Measurements from ENCODE around the gene MMRN1.

MMRN1 gene, protein sequence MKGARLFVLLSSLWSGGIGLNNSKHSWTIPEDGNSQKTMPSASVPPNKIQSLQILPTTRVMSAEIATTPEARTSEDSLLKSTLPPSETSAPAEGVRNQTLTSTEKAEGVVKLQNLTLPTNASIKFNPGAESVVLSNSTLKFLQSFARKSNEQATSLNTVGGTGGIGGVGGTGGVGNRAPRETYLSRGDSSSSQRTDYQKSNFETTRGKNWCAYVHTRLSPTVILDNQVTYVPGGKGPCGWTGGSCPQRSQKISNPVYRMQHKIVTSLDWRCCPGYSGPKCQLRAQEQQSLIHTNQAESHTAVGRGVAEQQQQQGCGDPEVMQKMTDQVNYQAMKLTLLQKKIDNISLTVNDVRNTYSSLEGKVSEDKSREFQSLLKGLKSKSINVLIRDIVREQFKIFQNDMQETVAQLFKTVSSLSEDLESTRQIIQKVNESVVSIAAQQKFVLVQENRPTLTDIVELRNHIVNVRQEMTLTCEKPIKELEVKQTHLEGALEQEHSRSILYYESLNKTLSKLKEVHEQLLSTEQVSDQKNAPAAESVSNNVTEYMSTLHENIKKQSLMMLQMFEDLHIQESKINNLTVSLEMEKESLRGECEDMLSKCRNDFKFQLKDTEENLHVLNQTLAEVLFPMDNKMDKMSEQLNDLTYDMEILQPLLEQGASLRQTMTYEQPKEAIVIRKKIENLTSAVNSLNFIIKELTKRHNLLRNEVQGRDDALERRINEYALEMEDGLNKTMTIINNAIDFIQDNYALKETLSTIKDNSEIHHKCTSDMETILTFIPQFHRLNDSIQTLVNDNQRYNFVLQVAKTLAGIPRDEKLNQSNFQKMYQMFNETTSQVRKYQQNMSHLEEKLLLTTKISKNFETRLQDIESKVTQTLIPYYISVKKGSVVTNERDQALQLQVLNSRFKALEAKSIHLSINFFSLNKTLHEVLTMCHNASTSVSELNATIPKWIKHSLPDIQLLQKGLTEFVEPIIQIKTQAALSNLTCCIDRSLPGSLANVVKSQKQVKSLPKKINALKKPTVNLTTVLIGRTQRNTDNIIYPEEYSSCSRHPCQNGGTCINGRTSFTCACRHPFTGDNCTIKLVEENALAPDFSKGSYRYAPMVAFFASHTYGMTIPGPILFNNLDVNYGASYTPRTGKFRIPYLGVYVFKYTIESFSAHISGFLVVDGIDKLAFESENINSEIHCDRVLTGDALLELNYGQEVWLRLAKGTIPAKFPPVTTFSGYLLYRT

DNA sequence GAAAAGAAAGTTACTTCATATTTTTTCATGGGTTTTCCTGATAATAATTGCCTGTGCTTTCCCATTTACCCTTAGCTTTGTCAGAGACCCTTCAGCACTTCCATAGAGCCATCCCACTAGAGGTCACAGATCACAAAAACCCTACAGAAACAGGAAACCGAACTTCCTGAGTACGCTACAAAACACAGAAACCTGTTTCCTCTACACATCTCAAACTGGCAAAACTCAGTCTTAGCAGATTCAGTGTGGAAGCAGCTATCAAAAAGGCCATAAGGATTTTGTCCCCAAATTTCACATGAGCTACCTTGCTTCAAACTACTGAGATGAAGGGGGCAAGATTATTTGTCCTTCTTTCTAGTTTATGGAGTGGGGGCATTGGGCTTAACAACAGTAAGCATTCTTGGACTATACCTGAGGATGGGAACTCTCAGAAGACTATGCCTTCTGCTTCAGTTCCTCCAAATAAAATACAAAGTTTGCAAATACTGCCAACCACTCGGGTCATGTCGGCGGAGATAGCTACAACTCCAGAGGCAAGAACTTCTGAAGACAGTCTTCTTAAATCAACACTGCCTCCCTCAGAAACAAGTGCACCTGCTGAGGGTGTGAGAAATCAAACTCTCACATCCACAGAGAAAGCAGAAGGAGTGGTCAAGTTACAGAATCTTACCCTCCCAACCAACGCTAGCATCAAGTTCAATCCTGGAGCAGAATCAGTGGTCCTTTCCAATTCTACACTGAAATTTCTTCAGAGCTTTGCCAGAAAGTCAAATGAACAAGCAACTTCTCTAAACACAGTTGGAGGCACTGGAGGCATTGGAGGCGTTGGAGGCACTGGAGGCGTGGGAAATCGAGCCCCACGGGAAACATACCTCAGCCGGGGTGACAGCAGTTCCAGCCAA lies at the start of gene MMRN1:
MMRN1 (plus strand) TSS at position 206 of the 902 bp plus-strand sequence; CDS start at position 324, 118 bp downstream.
- DNase-seq, result no peak

DNA sequence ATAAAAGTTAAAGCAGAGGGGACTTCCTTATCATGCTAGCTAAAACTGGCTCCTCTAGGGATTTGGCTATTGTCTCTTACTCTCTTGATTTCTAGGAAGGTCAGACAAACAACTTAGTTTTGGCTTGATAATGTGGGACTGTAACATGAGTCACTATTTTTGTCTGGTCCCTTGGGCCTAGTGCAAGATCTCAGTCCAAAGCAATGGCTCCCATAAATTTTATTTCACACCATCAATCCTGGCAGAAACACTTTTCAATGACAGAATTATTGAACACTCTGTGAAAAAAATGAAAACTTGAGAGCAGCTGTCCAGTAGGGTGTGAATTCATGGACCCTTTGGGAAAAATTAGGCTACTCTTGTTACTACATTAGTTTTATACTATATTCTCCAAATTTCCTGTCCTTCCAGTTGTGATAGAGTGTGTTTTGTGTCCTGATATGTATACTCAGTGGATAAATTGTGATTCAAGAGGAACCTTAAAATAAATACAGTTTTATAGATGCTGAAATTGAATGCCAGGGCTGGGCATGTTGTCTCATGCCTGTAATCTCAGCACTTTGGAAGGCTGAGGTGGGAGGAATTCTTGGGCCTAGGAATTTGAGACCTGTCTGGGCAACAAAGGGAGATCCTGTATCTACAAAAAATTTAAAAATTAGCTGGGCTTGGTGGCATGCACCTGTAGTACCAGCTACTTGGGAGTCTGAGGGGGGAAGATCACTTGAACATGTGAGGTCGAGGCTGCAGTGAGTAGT lies 46.9 kb upstream of the MMRN1 start:
- DNase-seq, result no peak

DNA sequence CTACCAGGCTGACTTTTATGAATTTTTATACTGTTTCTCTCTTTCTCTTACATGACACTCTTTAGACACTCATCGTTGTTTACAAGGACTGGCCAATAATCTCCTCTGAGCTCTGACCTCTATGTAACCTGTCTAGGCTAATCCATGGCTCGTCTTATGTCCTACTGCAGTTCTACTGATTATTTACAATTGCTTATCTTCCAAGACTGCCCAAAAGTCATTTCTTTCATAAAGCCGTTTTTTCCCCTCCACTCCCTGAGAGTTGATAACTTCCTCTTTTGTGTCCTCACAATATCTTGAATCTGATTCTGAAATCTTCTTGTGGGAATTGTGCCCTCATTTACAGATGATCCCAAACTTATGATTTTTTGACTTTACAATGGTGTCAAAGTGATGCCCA lies 39.4 kb upstream of the MMRN1 start:
- no peak for DNase-seq

DNA sequence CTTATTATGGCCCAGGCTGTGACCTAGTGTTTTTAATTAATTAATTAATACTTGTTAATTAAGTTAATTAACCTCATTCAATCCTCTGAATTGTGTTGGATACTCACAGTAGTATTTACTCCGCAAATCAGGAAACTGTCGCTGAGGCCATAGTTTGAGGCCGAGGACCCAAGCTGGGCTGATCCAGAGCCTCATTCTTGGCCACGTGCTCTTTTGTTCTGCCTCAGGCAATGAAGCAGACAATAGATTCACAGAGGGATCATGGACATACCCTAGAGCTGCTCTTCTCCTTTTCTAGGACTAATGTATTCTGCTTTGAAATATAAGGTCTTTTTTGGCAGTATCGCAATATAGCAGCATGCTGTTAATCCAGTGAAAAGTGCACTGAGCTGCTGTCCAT lies 33.7 kb upstream of the MMRN1 start:
- DNase-seq, result no peak

DNA sequence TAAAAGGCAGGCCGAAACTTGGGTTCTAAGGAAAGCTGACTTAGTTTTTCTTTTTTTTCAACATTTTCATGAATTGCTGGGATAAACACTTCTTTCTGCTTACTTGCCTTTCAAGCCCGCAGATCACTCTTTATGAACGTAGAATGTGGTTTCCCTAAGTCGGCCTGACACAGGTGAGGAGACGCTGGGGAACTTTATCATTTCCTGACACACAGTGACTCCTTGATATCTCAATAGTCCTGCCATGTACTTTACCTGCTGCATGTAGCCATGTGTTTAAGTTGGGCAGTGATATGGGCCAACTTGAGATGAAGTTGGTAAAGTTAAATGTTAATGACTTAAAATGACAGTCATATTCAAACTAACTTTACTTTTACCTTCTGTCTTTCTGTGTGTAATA lies 31.1 kb upstream of the MMRN1 start:
- DNase-seq, result no peak

DNA sequence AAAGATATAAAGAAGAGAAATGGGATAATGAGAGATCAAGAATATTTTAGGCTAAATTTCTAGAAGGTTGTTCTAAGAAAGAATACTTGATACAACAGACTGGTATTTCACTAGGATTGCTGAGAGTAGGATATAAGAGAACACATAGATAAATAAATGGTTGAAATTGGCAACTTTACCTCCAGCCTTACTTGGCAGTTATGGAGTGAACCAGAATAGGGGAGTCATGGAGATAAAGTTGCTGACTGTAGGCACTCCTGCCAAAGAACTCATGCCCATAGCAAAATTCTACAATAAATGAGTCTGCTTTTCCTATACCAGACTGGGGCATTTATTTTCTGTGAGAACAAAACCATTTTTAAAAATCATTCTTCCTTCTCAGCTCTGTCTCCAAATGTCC lies 26.4 kb upstream of the MMRN1 start:
- no peak for DNase-seq

DNA sequence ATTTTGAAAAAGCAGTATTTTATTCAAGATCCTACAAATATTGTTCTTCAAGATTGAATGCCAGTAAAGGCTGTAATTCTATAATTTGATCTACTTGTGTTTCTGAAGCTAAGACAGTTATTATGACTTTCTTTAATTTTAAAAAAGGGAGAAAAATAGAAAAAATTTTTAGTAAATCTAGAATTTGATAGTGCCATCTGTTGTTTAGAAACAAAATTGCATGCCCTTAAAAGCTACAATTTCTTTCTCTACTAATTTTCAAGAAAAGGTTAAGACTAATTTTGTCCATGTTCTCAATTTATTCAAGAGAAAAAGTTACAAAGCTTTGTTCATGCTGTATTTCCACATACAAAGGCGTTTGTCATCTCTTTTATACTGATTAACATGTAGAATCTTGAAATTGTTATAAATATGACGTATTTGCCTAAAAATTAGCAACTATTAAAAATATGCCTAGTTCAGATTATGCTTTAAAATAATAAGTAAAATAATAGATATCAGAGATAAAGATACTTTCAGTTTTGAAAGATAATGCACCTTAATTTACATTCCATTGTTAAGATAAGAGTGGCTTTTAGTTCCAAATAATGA lies 25.6 kb upstream of the MMRN1 start:
- DNase-seq, result no peak

DNA sequence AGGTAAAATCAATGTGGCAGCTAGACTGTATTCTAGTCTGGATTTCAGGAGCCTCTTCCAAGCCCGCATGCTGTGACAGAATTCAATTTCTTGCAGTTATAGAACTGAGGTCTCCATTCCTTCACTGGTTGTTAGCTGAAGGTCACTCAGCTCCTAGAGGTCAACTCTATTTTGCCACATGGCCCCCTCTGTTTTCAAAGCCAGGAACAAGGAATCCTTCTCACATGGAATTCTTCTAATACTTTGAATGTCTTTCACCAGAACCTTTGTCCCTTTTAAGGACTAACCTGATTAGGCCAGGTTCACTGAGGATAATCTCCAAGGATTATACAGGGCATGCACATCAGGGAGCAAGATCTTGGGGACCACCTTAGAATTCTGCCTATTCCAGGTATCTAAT lies 23.4 kb upstream of the MMRN1 start:
- DNase-seq, result no peak

DNA sequence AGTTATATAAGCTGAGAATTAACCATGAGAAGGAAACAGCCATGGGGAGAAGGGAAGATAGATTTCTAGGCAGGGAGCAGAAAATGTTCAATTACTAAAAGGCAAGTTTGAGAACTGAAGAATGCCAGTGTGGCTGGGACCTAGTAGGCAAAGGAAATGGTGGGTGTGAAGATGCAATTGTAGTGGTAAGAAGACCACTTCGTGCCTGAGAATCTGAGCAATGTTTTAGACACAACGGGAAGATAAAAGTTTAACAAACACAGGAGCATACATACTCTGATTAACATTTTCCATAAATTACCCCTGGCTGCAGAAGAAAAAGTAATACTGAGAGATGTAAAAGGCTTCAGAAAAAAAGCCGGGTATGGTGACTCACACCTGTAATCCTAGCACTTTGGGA lies 18.1 kb upstream of the MMRN1 start:
- no peak for DNase-seq

DNA sequence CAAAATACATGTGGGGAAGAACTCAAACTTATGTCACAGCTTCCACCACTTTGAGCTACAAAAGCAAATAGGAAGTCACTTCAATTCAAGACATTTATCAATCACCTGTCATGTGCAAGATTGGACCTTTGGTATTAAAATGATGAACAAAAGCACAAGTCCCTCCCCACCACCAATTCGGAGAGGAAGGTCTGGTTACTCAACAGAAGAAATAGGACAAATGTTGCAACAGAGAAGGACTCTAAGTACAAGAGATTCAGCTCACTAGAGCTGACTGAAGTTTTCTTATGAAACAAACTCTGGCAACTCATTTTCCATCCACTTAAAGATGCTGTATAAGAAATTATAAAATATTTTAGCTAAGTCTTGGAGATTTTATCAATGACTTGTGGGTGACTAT lies 16.0 kb upstream of the MMRN1 start:
- no peak for DNase-seq

DNA sequence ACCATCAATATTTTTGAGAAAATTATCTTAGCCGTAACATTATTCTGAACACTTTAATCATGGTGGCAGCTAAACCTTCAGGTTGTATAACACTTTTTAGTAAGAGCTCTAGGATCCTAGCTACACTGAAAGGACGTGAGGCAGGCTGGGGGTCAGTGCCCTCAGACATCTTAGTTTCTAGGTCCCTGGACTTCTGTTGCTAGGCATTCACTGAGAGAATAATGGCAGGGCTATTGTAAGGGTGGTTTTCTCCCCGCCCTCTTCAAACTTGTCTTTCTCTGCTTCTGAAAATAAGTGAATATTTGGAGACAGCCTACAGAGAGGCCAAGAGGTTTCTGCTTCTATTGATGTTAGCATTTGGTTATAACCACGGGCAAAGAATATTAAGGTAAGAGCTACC lies 15.4 kb upstream of the MMRN1 start:
- DNase-seq, result no peak

DNA sequence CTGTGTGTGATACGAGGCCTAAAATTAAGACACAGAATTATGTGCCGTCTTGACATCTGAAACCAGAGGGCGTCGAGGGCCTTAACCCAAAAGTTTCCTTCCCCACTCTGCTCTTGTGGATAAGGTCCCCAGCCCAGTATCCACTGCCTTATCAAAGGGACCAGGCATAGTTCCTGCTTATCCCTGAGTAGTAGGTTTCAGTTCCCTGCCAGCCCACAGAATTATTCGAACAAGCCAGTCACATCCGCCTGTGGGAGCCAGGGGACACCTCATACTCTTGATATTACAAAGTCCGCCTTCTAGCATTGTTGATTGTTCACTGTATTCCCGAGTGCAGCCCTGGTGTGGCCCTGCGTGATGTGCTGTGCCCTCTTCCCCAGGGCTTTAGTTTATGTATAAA lies 5.4 kb upstream of the MMRN1 start:
- DNase-seq, result no peak

DNA sequence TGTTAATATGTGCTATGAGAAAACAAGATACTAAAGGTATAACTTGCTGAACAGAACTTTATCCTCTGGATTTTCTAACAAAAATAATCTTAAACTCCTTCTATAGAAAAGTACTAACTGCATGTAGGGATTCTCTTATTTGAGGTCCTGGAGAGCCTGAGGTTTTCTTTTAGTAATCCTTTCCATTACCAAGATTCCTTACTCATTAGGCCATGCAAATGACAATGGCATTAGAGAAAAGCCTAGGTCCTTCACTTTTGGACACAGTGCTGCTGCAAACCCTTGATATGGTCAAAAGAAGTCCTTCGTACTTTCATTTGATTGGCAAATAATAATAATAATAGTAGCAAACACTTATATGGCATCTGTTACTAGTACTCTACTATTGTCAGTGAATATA lies 3.2 kb downstream of the MMRN1 start:
- DNase-seq, result no peak

DNA sequence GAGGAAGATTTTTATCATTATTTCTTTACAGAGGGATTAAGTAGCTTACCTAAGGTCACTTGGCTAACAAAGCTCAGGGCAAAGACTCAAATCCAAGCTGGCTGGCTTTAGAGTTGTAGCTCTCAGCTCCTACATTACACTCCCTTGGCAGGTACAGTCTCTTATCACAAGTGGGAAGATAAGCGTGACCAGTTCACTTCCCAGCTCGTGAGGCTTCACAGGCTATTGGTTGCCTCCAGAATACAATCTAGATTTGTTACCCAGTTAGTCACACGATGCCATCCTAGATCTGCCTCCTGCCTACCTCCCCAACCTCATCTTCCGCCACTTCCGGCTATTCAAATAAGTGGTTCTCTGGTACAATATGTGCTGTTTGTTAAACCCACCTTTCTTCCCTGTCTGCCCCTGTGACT lies 3.7 kb downstream of the MMRN1 start:
- no peak for DNase-seq

DNA sequence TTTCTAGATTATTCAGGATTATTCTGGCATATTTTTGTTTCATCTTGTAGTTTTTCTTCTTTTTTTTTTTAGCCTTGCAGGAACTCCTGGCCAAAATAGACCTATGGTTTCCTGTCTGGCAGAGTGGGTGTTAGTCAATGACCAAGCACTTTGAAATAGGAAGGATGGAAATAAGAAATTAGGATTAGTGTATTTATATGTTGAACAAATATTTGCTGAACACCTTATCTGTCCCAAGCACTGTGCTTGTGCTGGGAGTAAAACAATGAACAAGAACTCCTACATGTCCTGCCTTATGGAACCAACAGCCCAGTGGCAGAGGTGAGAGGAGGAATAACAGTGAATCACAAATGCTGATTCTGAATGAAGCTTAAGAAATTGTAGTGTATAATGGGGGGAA lies 4.5 kb downstream of the MMRN1 start:
- DNase-seq, result no peak

DNA sequence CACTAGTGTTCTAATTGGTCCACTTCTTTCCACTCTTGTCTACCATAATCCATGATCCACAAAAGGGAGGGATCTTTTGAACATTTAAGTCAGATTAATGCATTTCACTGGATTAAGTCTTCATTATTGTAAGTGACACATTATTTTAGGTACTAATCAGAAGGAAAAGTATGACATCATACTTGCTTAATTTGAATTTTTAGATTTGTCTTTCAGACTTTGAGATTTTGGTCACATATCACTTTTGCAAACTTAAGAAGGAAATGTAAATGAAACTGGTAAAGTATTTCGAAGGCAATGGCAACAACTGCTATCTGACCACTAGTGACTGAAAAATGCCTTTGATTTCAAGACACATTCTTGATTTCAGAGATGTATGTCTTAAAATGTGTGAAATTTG lies 5.2 kb downstream of the MMRN1 start:
- no peak for DNase-seq

DNA sequence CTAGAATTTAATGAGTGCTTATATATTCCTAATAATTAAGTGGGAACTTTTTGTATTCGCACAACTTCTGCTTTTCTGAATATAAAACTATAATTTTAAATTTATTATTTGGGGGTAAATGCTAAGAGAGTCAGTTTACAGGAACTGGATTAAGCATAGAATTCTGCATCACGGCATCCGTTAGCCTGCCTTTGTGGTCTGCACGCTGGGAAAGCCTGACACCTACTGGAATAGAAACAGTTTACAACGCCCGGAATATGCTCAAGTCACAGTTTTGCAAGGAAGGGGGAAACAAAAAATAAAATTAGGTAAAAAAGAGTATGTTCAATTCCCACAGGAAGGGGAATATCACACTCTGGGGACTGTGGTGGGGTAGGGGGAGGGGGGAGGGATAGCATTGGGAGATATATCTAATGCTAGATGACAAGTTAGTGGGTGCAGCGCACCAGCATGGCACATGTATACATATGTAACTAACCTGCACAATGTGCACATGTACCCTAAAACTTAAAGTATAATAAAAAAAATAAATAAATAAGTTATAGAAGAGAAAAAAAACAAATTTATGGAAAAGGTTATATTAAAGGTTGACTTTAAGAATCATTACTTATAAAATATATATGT lies 7.3 kb downstream of the MMRN1 start:
- DNase-seq, result peak; percentile 78

DNA sequence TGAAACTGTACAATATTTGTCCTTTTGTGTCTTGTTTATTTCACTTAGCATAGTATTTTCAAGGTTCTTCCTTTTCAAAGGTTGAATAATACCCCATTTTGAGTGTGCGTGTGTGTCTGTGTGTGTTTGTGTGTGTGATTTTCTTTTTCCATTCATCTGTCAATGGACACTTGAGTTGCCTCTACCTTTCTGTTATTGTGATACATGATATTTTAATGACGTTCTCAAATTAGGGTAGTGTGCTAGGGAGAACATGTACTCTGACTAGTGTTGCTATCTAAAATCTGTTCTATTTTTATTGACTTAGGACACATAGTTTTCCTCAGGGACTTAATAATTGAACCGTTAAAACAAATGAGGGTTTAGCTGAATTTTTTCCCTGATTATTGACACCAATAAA lies 9.9 kb downstream of the MMRN1 start:
- DNase-seq, result no peak

DNA sequence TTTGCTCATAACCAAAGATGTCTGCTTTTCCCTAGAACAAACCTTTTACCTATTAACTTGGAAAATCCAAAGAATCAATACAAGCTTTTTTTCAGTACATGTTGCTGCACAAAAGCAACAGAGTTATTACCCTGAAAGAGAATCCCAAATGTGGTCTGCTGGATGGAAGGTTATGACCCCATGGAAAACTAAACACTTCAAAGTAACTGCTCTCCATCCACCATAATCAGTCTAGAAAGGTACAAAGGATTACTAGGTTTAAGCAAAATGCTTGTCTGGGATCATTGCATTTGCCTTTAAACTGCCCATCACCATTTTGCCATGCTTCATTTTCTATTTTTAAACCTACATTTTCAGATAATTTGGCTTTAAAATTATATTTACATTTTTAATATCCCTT lies 11.7 kb downstream of the MMRN1 start:
- no peak for DNase-seq

DNA sequence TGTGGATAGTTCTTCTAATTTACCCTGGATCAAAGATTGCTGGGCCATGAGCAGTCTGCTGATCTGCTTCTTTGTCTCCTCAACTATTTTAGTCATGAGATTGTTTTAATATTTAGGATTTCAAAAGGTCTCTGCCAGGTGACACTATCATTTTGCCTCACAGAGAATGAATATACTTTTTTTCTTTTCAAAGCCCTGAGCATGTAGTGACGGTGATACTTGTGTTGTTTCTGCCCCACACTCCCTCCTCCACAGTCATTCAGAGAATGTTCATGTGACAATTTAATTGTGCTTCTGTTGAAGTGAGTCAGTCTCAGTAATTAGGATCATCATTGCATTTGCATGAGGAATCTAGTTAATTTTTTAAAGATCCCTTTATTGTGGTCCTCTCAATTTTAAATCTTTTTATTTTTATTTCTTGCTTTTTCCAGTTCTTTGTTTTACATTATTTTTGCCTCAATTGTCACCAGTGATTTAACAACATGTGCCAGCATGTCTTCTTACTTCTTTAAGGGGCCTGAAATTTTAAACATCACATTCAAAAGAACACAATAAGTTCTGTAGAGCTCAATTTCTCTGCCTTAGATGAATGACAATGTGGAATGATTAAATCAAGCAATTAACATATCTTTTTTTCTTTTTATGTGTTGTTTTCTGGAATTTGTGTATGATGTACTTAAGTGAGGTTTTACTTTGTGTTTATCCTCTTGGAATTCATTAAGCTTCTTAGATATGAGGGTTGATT lies 12.3 kb downstream of the MMRN1 start:
- DNase-seq, result no peak

All from activated effector memory CD4-positive, alpha-beta T cell treated with anti-CD3 and anti-CD28 coated beads, Interleukin-2, amount 50 U/mL, for 16 hours (primary cell).